NCI-H2107 treated with DMSO at 0.1 percent for 48 hours (cell line): ENCODE results near the gene NPTN.

ENCODE experiments used
- DNase-seq: peaks from one replicate; lab custom pipeline; 2025; ENCODE audit not compliant: unreplicated experiment; lab: John Stamatoyannopoulos, UW

Gene NPTN

GRCh38 chr15:73632670-73633058, 525 bp downstream of the NPTN start:
- DNase-seq = no peak

- DNase-seq = no peak
Observed at GRCh38 chr15:73631915-73632669, 1.1 kb downstream of the NPTN start.

GRCh38 chr15:73630921-73631362, 2.2 kb downstream of the NPTN start:
- DNase-seq = no peak

GRCh38 chr15:73629798-73630429, 3.3 kb downstream of the NPTN start:
- DNase-seq = no peak

- DNase-seq = peak; percentile 5
Observed at GRCh38 chr15:73628976-73629797, 4.0 kb downstream of the NPTN start.

- DNase-seq = no peak
Observed at GRCh38 chr15:73628102-73628501, 5.1 kb downstream of the NPTN start.

- DNase-seq = no peak
Observed at GRCh38 chr15:73626072-73626471, 7.1 kb downstream of the NPTN start.

- no peak for DNase-seq
Observed at GRCh38 chr15:73624530-73624929, 8.7 kb downstream of the NPTN start.

GRCh38 chr15:73621286-73621826, 11.8 kb downstream of the NPTN start:
- DNase-seq = no peak

GRCh38 chr15:73620078-73620477, 13.1 kb downstream of the NPTN start:
- DNase-seq = no peak

GRCh38 chr15:73617913-73618312, 15.3 kb downstream of the NPTN start:
- DNase-seq = no peak

GRCh38 chr15:73617301-73617831, 15.8 kb downstream of the NPTN start:
- DNase-seq = no peak

GRCh38 chr15:73608941-73609340, 24.2 kb downstream of the NPTN start:
- no peak for DNase-seq

GRCh38 chr15:73608475-73608874, 24.7 kb downstream of the NPTN start:
- no peak for DNase-seq

GRCh38 chr15:73607843-73608242, 25.3 kb downstream of the NPTN start:
- no peak for DNase-seq

GRCh38 chr15:73607405-73607804, 25.8 kb downstream of the NPTN start:
- no peak for DNase-seq

GRCh38 chr15:73605759-73606436, 27.3 kb downstream of the NPTN start:
- DNase-seq = no peak

- no peak for DNase-seq
Observed at GRCh38 chr15:73604477-73604876, 28.7 kb downstream of the NPTN start.

GRCh38 chr15:73602992-73603391, 30.2 kb downstream of the NPTN start:
- no peak for DNase-seq

- no peak for DNase-seq
Observed at GRCh38 chr15:73602446-73602843, 30.7 kb downstream of the NPTN start.
